ENCODE data around the gene TPO.

Gene TPO

GRCh38 chr2:1503471-1504310 is 90.4 kb downstream of the TPO start:
- H3K27me3 ChIP-seq, result no peaks in the 10 kb centered on the region
- no peaks in the 10 kb centered on the region for H3K36me3 ChIP-seq
- no peak overlapping the region for H3K4me3 ChIP-seq (ENCODE audit: low read depth, low read length)
- H3K9me3 ChIP-seq, result no peaks in the 10 kb centered on the region
- no peaks in the 10 kb centered on the region for H3K4me1 ChIP-seq
- DNase-seq, result no peak
- TF ChIP-seq CTCF (IDR thresholded peaks at IDR 0.05; ENCODE audit: low read depth, low read length), result no peak

- no peak for DNase-seq
- Histone ChIP-seq H3K4me1 (no peaks in the 10 kb centered on the region), H3K36me3 (no peaks in the 10 kb centered on the region), H3K9me3 (no peaks in the 10 kb centered on the region), H3K27me3 (no peaks in the 10 kb centered on the region), H3K4me3 (ENCODE audit: low read depth, low read length) (no peak overlapping the region)
- TF ChIP-seq CTCF (IDR thresholded peaks at IDR 0.05; ENCODE audit: low read depth, low read length), result no peak
Observed at GRCh38 chr2:1504311-1504750, 91.1 kb downstream of the TPO start.

- DNase-seq, result no peak
- no peak for TF ChIP-seq CTCF (IDR thresholded peaks at IDR 0.05; ENCODE audit: low read depth, low read length)
- Histone ChIP-seq H3K4me1 (no peaks in the 10 kb centered on the region), H3K4me3 (ENCODE audit: low read depth, low read length) (no peak overlapping the region), H3K9me3 (no peaks in the 10 kb centered on the region), H3K36me3 (no peaks in the 10 kb centered on the region), H3K27me3 (no peaks in the 10 kb centered on the region)
Observed at GRCh38 chr2:1505031-1505441, 91.8 kb downstream of the TPO start.

- DNase-seq, result no peak
- TF ChIP-seq CTCF (IDR thresholded peaks at IDR 0.05; ENCODE audit: low read depth, low read length), result no peak
- Histone ChIP-seq H3K9me3 (no peaks in the 10 kb centered on the region), H3K36me3 (no peaks in the 10 kb centered on the region), H3K4me1 (no peaks in the 10 kb centered on the region), H3K4me3 (ENCODE audit: low read depth, low read length) (no peak overlapping the region), H3K27me3 (no peaks in the 10 kb centered on the region)
Observed at GRCh38 chr2:1509271-1510065, 96.2 kb downstream of the TPO start.

- no peak for DNase-seq
- H3K36me3 ChIP-seq, result no peaks in the 10 kb centered on the region
- no peak for TF ChIP-seq CTCF (IDR thresholded peaks at IDR 0.05; ENCODE audit: low read depth, low read length)
- no peaks in the 10 kb centered on the region for H3K4me1 ChIP-seq
- no peaks in the 10 kb centered on the region for H3K27me3 ChIP-seq
- H3K9me3 ChIP-seq, result no peaks in the 10 kb centered on the region
- no peak overlapping the region for H3K4me3 ChIP-seq (ENCODE audit: low read depth, low read length)
Observed at GRCh38 chr2:1510176-1510575, 96.9 kb downstream of the TPO start.

- Histone ChIP-seq H3K27me3 (no peaks in the 10 kb centered on the region), H3K4me3 (ENCODE audit: low read depth, low read length) (no peak overlapping the region), H3K36me3 (no peaks in the 10 kb centered on the region), H3K4me1 (no peaks in the 10 kb centered on the region), H3K9me3 (no peaks in the 10 kb centered on the region)
- no peak for DNase-seq
- TF ChIP-seq CTCF (IDR thresholded peaks at IDR 0.05; ENCODE audit: low read depth, low read length), result no peak
Observed at GRCh38 chr2:1511455-1511854, 98.2 kb downstream of the TPO start.
